SK-N-MC (cell line): Measurements from ENCODE around the gene TAF4.

Source experiments
- EZH2 ChIP-seq: fragments of 200-600 bp; sonication (generic); IDR thresholded peaks from one replicate; pipeline ENCODE4 v1.6.1; 2017; ENCODE audit warnings: antibody characterized with exemption
- FOXP2 ChIP-seq: optimal IDR thresholded peaks from 2 replicates; pipeline ENCODE3; 2011; ENCODE audit warnings: mild to moderate bottlenecking, moderate library complexity; ENCODE audit not compliant: insufficient read depth; ENCODE audit errors: extremely low read length, control extremely low read depth

DNA sequence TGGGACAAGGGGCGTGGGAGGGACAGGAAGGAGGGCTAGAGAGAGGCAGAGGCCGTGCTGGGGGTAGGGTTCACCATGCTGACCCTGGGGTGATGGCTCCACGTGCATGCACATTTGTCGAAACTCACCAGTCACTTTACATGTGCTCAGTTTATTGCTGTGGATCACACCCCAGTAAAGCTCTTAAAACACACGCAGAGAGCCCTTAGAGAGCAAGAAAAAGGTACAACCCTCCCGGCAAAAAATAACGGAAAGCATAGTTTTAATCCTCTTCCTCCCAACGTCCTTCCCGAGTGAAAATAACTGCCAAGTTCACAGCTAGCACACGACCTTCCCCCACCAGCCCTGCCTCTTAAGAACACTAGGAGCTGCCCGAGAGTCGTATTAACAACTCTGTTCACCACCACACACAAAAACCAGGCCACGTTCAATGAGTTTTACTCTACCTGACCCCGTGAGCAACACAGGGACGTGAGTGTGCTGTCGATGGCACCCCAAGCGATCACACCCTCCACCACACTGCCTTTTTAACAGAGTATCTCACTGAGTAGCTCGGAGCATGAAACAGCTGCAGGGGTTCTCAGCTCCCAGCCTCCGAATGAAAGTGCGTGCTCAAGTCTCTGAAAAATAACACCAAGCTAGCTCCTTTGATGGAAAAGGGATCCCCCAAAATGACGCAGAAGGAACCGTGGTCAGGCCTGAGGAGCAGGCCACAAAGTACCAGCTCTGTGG, 39.7 kb downstream of the TAF4 start:
- TF ChIP-seq EZH2 (no peak), FOXP2 (no peak)
